GM19328 (cell line): ENCODE data around the gene KRTAP12-2.
"Not testable (repeated sequence)": the region's sequence is repeated elsewhere in the genome, so short reads cannot be mapped to it uniquely, and the experiment has no call there.

Source experiments
- ATAC-seq: cut with Tn5 transposase; IDR thresholded peaks from one replicate; pipeline ENCODE4 v1.9.1; 2021; ENCODE audit warnings: mild to moderate bottlenecking, moderate library complexity; ENCODE audit not compliant: unreplicated experiment

The KRTAP12-2 gene

DNA sequence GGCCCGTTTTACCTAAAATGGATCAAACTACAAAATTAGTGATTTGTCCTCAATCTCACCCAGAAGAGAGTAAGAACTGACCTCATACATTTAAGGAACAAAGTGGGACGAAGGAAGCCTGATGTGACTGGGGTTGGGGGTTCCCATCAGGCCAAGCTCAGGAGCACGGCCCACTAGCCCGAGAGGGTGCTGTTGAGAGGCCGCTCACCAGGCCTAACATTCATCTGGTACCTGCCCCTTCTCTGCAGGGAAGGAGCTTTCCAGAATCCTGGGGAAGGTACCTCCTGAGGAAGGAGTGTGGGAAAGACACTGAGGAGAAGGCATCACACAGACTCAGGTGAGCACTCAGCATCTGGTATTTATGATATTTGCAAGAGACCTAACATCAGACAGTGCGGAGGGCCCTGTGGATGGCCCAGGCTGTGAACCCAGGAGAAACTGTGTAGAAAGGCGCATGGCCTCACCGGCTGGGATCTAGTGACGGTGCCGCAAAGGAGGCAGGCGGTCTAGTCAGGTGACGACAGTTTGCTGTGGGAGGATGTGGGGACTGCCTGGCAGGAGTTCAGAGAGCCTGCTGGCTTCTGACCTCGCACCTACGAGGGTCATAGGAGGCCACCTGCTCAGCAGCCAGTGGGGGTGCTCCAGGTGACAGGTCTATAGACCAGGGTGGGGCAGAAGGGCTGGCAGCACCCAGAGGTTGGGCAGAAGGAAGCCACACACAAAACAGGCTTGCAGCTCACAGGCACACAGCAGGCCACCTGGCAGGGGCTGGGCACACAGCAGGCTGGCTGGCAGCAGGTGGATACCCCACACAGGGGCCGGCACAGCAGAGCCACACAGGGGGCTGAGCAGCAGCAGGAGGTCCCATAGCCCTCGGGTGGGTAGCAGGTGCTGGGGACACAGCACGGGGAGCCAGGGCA lies 12.8 kb downstream of the KRTAP12-2 start:
- no peak for ATAC-seq

DNA sequence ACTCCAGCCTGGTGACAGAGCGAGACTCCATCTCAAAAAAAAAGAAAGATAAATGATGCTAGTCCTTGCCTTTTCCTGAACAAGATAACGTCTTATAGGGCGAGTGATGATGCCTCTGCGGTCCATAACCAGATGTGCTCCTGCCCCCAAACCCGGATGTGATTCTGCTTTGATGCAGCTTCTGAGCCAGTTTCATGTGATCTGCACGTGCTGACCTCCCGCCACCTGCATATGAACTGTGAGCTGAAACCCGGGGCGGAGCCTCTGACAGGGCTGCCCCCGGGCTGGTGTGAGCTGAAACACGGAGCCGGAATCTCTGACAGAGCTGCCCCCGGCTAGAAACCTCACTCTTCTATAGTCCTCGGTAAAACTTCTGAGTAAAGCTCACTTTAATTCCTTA lies 13.6 kb downstream of the KRTAP12-2 start:
- no peak for ATAC-seq

DNA sequence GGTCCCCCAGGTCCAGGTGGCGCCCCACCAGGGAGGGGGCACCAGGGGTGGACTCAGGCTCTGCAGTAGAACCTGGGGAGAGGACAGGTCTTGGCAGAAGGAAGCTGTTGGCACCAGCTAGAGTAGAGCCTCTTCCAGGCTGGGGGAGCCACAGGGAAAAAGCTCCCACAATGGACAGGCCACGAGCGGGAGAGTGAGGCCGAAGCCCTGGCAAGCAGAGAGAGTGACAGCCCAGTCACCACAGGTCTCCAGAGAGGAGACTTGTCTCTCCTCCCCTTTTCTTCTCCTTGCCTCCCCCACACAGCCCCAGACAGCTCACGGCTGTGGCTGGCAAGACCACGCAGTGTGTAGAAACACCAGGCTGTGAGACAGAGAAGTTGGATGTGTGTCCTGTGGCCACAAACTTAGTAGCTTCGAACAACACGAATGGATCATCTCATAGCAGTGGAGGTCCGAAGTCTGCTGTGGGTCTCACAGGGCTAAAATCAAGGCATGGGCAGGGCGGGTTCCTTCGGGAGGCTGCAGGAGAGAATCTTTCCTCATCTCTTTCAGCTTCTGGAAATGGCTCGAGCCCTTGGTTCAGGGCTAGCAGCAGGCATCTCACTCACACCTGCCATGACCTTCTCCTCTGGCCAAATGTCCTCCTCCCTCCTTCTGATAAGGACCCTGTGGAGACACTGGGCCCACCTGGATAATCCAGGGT lies 15.6 kb downstream of the KRTAP12-2 start:
- ATAC-seq = no peak

DNA sequence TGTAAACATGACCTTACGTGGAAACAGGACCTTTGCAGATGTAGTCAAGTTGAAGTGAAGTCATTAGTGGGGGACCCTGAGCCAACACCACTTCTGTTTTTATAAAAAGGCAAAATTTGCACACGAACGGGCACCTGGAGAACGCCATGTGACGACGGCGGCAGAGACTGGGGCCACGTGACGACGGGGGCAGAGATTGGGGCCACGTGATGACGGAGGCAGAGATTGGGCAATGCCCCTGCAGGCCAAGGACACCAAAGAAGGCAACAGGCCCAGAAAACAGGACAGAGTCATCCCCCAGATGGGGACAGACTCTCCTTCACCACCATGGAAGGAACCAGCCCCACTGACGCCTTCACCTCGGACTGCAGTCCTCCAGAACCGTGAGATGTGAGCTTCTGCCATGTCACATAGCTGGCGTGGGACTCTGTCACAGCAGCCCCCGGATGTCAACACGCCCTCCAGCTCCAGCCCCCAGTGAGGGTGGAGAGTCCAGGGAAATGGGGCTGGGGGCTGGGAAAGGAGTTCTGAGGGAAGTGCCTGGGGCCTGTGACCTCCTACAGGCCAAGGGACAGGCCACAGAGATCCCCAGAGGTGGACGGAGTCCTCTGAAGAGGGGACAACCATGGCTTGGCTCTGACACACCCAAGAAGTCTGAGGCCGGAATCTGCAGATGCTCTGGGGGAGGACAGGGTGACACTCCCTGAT lies 16.3 kb downstream of the KRTAP12-2 start:
- no peak for ATAC-seq

DNA sequence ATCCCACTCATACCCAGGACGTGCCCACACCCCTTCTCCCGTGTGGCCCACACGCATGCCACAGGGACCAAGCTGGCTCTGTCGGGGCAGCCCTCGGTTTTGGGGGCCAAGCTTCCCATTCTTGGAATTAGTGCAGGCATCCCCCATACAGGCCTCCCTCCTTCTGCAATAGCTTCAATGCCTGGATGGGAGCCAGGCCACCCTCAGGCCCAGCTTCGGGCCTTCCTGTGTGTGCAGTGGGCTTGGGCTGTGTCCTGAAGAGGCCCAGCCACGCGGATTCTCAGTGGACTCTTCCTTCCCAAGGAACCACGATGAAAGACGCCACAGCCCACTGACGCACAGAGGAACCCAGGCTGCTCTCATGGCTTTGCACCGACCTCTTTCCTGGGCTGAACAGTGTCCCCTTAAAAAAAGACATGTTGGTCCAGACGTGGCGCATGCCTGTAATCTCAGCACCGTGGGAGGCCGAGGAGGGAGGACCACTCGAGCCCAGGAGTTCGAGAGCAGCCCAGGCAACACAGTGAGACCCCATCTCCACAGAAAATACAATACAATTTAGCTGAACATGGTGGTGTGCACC lies 17.1 kb downstream of the KRTAP12-2 start:
- no peak for ATAC-seq

DNA sequence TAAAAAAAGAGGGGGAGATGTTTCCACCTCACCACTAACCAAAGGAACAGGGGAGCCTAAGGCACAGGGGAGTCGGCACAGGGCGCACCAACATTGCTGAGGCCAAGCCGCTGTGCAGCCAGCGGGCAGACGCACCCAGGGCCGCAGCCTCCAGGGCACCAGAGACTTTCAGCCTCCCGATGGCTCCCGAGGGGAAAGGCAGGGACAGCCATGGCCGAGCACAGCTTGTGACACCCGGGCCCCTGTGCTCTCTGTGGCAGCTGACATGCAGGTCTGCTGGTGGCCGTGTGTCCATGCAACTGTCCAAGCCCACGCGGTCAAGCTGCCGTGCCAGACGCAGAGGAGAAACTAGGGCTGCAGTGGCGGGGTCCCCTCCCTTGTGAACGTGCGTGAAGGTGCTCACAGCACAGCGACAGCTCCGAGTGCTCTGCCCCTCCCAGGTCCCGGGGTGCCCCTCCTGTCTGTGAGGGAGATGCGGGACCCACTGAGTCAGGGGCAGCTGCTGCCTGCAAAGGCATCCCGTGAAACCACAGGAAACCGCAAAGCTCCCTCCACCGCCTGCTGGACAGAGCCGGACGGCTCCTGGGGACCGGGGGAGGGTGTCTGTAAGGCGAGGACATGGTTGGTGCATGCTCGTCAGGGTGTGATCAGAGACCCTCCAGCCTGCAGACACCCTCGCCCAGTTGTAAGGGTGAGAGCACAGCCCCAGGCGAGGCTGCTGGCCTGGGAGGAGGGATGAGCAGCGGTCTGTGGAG lies 18.0 kb downstream of the KRTAP12-2 start:
- ATAC-seq = no peak

DNA sequence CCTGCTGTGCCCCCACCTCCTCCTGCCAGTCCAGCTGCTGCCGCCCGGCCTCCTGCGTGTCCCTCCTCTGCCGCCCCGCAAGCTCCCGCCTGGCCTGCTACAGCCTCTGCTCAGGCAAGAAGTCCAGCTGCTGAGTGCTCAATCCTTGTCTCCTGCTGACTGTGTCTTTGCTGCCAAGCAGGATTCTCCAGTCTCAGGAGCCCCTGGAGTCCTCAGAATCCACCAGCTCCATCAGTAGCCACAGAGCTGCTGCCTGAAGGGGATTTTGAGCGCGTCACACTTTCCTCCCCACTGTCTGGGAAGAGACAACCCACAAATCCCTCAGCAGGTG lies 19.5 kb downstream of the KRTAP12-2 start:
- no peak for ATAC-seq

DNA sequence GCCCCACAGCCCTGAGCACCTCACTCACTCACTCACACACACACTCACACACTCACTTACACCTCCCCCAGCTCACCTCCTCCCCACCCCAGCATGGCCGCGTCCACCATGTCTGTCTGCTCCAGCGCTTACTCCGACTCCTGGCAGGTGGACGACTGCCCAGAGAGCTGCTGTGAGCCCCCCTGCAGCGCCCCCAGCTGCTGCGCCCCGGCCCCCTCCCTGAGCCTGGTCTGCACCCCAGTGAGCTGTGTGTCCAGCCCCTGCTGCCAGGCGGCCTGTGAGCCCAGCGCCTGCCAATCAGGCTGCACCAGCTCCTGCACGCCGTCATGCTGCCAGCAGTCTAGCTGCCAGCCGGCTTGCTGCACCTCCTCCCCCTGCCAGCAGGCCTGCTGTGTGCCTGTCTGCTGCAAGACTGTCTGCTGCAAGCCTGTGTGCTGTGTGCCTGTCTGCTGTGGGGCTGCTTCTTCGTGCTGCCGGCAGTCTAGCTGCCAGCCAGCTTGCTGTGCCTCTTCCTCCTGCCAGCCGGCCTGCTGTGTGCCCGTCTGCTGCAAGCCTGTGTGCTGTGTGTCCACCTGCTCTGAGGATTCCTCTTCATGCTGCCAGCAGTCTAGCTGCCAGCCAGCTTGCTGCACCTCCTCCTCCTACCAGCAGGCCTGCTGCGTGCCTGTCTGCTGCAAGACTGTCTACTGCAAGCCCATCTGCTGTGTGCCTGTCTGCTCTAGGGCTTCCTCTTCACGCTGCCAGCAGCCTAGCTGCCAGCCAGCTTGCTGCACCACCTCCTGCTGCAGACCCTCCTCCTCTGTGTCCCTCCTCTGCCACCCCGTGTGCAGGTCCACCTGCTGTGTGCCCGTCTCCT lies 20.1 kb downstream of the KRTAP12-2 start, which contains the start of gene KRTAP10-11:
TSS of gene KRTAP10-11 (plus strand) at position 49 of the 856 bp plus-strand sequence. CDS start at position 94, 45 bp downstream.
- not testable (repeated sequence) for ATAC-seq

DNA sequence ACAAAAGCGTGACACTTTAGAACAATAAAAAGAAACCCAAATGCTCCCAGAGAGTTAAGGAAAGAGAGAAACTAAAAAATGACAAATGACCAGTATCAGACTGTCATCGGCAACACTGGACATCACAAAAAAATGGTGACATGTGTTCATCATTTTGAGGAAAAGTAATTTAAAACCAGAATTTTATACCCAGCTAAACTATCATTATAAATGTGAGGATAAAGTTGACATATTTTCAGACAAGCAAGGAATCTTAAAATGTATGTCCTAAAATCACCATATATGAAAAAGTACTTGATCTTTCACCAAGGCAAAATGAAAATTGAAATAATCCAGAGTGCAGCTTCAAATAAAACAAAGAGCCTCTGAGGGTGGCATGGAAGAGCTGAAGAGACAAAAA lies 21.8 kb downstream of the KRTAP12-2 start:
- no peak for ATAC-seq

DNA sequence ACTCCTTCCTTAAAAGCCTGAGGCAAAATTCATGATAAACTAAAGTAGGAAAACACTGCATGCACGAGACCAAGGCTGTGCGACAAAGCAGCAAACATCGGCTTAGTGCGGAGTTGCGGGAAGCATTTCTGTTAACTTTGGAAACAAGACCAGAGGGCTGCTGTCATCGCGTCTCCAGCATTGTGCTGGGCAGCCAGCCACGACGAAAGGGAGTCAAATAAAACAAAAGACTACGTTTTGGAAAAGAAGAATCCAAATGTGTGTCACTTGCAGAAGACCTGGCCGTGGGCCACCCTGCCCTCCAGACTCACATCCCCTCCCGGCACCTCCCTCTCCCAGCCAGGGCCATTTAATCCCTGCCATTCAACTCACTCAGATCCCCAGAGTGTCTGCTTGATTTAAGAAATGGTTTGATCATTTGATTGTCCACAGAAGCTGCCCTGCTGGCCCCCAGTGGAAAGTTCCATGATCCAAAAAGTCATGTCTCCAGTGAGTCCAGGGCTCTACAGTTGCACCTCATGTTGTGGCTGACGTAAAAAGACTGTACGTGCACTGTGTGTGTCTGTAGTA lies 22.9 kb downstream of the KRTAP12-2 start:
- no peak for ATAC-seq

DNA sequence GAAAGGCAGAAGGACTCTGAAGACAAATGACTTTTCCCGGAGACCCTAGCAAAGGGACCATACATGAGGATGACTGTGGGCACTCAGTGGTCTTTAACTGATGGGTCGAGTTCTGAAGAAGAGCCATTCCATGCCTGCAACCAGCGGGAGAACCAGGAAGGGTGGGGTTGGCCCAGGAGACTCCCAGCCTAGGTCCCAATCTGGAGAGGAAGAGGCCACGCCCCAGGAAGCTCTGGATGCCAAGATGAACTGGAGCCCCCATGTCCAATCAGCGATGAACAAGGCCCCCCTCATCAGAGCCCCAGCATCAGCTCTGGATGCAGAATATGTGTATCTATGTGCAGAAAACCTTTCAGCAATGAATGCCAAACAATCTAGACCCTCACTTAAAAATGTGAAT lies 26.0 kb downstream of the KRTAP12-2 start:
- ATAC-seq = no peak

DNA sequence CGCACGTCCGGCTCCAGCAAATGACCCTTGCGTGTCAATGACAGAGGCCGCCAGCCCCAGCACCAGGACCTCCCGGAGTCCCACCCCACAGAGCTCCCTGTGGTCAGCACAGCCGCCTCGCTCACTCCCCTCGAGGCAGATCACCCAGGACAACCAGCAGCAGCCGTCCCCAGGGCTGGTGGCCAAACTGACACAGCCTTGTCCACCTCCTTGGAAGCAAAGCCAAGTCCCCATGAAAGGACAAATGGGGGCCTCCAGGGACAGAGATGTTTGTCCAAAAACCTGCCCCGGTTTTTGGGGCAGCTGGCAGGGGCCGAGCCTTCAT lies 27.4 kb downstream of the KRTAP12-2 start:
- no peak for ATAC-seq

DNA sequence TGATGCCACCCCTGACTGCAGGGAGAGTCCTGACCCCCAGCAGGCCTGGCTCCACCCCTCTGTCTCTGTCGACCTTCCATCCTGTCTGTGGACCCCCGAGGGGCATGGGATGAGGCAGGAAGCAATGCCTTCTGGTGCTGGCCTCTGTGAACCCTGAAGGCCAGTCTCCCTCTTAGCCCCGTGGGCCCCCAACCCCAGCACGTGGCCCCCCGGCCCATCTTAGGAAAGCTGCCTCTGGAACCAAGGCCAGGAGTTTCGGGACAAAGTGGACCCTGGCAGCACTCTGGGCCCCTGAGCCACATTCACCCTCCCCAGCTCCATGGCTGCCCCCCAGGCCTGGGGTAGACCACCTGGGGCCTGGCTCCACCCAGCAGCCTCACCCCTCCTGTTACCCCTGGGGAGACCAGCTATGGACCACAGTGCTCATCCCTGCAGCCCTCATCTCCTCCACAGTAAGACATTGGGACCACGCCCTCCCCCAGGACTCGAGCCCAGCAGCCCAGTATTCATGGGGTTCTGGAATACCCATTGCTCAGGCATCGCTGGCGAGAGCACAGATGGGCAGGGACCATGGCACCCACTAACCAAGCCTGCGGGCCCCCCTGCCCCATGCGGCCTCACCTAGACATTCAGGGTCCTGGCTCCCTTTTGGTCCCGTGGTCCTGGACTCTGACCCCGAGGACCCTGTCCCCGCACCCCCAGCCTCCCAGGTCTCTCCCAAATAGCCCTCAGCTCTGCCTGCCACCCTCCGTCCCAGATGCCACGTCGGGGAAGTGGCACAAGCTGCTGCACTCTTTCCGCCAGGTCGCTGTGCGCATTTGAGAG lies 28.0 kb downstream of the KRTAP12-2 start:
- not testable (repeated sequence) for ATAC-seq

DNA sequence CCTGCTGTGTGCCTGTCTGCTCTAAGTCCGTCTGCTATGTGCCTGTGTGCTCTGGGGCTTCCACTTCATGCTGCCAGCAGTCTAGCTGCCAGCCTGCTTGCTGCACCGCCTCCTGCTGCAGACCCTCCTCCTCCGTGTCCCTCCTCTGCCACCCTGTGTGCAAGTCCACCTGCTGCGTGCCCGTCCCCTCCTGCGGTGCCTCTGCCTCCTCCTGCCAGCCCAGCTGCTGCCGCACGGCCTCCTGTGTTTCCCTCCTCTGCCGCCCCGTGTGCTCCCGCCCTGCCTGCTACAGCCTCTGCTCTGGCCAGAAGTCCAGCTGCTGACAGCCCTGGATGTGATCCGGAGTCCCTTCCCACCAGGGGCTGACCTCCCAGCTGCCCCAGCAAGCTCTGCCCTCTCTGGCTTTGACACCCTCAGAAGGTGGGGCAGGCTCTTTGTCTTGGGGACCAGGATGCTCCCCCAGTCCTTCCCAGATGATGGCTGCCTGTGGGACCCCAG lies 28.8 kb downstream of the KRTAP12-2 start:
- not testable (repeated sequence) for ATAC-seq

DNA sequence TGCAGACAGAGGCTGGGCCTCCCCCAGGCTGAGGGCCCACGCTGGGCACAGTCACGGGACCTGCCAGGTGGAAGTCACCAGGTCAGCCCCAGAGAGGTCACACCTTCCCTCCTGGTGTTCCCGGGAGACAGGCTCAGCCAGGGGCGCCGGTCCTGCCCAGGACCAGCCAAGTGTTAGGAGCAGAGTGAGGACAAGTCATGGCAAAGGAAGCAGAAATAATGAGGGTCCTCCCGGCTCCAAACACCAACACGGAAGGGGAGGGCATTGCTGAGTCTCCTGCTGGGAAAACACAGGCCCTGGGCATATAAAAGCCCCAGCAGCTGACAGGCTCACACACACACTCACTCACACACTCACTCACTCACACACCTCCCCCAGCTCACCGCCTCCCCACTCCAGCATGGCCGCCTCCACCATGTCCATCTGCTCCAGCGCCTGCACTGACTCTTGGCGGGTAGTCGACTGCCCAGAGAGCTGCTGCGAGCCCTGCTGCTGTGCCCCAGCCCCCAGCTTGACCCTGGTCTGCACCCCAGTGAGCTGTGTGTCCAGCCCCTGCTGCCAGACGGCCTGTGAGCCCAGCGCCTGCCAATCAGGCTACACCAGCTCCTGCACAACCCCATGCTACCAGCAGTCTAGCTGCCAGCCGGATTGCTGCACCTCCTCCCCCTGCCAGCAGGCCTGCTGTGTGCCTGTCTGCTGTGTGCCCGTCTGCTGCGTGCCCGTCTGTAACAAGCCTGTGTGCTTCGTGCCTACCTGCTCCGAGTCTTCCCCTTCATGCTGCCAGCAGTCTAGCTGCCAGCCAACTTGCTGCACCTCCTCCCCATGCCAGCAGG lies 29.5 kb downstream of the KRTAP12-2 start, which contains the start of gene KRTAP10-10:
TSS of gene KRTAP10-10 (plus strand) at position 339 of the 833 bp plus-strand sequence. CDS start at position 401, 62 bp downstream.
- no peak for ATAC-seq

DNA sequence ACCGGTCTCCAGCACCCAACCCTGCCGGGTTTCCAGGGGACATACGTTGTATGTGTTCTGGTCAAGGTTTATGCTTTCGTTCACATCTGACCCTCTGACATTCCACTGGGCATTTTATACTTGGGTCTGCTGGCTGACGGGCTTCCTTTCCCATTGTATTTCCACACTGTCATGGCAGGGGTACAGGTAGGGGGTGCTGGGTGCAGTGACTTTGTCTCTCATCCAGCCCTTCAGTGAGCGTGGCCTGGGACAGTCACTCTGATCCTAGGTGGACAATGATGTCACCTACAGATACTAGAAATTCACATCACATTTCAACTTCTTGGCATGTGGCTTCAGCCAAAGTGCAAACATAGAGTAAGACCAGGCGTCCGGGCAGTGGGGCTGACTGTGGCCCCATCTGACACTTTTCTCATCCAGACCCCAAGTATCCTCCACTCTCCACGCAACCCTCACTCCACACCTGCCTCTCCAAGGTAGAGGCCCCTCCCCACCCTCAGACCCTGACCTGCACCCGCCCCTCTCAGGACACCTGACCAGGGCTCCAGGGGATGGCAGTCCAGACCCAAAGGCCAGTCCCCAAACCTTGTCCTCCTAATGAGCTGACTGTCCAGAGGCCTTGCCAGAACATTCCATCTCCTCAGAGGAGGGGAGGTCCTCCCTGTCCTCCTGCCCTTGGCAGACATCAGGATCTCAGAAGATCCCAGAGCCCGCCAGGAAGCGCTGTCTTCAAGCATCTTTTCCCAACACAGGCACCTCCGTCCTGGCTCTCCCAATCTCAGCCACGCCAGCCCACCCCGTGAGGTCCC lies 30.3 kb downstream of the KRTAP12-2 start:
- ATAC-seq = no peak
